Measurements from ENCODE around the gene NR1H3.
"Not testable (repeated sequence)": the region's sequence is repeated elsewhere in the genome, so short reads cannot be mapped to it uniquely, and the experiment has no call there.

NR1H3 gene

GRCh38 chr11:47257517-47258316 lies at the start of gene NR1H3:
Gene NR1H3, plus strand, starts transcription at chr11:47257996. Its CDS starts 1,221 bp downstream, at chr11:47259217.
- no peak for DNase-seq

GRCh38 chr11:47208008-47208552 lies 49.7 kb upstream of the NR1H3 start:
- not testable (repeated sequence) for DNase-seq

GRCh38 chr11:47208628-47209027 lies 49.2 kb upstream of the NR1H3 start:
- DNase-seq, result no peak

DNA sequence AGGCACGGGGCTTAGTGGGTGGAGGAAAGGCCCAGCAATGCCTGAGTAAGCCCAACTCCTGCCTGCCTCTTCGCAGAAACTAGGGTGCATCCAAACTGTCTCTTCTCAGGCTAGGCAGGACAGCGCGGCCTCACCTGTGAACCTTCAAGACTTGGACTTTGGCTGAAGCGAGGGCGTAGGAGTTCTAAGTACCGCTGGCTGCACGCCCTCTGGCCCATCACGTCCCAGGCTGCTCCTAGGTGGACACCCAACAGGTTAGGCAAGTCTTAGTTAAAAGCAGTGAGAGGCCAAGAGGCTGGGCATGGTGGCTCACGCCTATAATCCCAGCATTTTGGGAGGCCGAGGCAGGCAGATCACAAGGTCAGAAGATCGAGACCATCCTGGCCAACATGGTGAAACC lies 44.9 kb upstream of the NR1H3 start:
- no peak for DNase-seq

DNA sequence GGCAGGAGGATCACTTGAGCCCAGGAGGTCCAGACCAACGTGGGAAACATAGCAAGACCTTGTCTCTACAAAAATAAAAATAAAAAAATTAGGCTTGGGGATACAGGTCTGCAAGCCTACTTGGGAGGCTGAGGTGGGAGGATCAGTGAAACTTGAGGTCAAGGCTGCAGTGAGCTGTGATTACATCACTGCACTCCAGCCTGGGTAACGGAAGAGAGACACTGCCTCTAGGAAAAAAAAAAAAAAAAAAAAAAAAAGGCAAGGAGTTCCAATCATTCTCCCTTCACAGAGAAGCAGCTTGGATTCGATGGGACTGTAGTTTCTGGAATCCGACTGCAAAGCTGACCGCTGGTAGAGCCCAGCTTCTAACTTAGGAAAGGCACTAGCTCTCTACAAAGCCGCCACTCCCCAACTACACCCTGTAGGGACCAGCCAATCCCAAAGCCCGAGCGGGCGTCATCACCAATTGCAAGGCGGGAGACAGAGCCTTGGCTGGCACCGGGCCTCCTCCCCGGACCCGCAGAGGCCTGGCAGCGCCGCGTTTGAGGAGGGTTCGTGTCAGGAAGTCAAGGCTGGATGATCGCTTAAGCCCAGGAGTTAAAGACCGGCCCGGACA lies 43.7 kb upstream of the NR1H3 start:
- DNase-seq, result peak; percentile 35

GRCh38 chr11:47215366-47215910 lies 42.4 kb upstream of the NR1H3 start:
- no peak for DNase-seq

GRCh38 chr11:47216121-47216798 lies 41.5 kb upstream of the NR1H3 start:
- no peak for DNase-seq

- no peak for DNase-seq
Observed at GRCh38 chr11:47220401-47220821, 37.4 kb upstream of the NR1H3 start.

GRCh38 chr11:47222696-47223095 lies 35.1 kb upstream of the NR1H3 start:
- DNase-seq, result no peak

- DNase-seq, result no peak
Observed at GRCh38 chr11:47225552-47226400, 32.0 kb upstream of the NR1H3 start.

DNA sequence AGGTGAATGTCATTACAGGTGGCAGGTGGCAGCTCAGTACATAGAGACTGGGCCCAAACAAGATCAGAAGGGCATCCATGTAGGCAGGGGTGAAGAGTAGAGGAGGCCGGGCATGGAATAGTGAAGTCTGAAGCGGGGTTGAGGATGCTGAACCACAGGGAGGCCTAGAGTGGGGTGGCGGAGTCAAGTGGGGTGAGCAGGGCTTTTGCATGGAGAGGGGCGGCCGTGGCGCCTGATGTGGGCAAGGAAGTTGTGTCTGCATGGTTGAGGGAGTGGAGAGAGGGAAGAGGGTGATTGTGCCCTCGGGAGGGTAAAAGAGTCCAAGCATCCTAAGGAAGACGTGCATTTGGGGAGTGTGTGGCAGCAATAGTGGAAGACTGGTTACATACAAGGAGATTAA lies 28.6 kb upstream of the NR1H3 start:
- DNase-seq, result no peak

DNA sequence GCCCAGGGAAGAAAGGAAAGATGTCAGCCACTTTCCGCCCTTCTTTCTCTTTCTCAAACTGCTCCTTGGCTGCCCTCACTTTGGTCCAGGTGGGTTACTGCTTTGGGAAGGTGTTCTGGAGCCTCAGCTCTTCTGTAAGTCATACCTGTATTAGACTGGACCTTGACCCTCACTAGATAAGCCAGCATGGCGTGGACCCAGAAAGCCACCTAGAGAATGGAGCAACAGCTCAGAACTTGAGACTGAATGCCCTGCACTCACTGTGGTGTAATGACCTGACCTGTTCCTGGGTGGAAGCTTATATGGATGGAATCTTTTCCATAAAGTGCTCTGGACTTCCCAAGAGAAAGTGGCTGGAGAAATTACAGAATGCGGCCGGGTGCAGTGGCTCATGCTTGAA lies 24.7 kb upstream of the NR1H3 start:
- DNase-seq, result no peak

GRCh38 chr11:47233989-47234668 lies 23.7 kb upstream of the NR1H3 start:
- no peak for DNase-seq

DNA sequence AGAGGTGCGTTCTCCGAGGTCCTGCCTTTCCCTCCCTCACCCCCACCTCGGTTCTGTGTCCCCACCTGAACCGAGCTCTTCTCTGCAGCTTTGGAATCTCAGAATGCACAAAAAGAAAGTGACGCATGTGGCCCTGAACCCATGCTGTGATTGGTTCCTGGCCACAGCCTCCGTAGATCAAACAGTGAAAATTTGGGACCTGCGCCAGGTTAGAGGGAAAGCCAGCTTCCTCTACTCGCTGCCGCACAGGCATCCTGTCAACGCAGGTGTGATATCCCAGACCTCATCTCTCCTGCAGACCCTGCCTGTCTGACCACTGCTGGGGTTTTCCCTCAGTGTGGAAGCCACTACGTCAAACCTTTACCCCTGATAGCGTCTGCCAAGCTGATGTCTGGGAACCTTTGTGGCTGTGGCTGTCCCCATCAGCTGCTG lies 23.1 kb upstream of the NR1H3 start:
- DNase-seq, result no peak

DNA sequence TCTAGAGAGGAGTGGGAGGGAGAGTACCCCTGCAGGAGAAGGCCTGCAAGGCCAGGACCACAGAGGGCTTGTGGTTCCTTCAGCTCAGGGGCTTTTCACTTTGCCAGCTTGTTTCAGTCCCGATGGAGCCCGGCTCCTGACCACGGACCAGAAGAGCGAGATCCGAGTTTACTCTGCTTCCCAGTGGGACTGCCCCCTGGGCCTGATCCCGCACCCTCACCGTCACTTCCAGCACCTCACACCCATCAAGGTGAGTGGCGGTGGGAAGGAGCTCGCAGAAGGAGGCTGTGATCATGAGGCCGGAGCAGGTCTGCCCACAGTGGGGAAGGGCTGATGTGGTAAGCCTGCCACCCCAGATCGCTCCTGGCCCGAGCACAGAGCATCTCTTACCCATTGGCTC lies 22.6 kb upstream of the NR1H3 start:
- no peak for DNase-seq

DNA sequence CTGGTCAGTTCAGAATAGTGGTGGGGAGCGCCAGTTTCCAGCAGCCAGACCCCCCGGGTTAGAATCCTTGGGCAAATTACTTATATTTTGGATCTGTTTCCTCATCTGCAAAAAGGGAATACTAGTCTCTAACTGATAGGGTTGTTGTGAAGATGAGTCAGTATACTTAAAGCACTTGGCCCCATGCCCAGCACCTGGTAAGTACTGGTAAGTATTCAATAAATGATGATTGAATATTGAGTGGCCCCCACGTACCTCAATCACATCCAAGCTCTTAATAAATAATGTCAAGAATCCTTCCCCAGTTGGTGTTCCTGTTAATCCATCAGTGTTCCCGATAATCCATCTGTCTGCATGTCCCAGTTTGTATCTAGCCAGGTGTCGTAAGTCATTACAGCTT lies 21.3 kb upstream of the NR1H3 start:
- DNase-seq, result peak; percentile 19

DNA sequence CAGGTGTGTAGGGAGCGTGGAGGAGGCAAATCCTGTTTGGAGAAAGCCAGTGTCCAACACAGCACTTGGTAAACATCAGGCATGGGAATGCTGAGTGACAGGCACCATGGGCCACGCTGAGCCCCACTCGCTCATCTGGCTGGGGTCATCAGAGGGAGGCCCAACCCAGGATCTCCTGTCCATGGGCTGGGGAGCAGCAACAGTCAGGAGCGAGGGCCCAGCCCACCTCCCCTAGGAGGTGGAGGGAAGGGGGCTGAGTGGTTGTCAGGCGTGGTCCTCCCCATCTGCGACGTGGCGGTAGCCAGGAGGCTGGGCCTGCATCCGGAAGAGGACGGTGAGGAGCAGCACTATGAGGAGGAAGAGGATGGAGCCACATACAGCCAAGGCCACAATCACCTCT lies 17.9 kb upstream of the NR1H3 start:
- no peak for DNase-seq

DNA sequence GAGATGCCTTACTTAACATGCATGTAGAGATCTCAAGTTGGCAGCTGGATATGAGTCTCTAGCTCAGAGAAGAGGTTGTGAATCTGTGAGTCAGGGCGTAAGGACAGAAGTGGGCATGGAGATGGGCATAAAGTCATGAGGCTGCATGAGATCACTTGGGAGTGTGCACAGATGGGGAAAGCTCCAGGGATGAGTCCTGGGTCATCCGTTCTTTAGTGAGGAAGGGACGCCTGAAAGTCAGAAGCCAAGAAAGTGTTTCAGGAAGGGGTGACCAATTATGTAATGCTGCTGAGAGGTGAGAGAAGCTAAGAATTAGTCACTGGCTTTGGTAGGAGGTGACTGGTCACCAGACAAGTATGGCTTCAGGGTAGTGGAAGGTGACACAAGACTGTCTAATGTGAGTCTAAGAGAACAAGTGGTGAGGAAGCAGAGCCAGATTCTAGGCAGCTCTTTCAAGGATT lies 15.9 kb upstream of the NR1H3 start:
- DNase-seq, result no peak

- no peak for DNase-seq
Observed at GRCh38 chr11:47242596-47243192, 15.1 kb upstream of the NR1H3 start.

DNA sequence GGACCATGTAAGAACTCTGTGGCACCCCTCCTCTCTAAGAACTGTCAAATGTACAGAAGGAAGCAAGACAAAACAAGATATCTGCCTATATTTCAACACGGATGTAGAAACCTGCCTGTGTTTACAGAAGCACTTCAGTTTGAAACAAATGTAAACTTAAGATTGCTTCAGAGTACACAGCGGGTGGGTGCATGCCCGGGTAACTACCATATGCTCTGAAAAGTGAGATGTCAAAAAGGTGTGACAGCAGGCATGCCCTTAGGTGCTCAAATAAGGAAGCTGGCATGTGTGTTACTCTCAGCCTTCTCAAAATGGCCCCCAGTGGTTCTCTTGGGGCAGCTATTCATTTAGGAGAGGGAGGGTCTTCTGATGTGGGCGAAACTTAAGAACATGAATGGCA lies 14.3 kb upstream of the NR1H3 start:
- DNase-seq, result no peak
